Endothelial cell of umbilical vein (primary cell): ENCODE results near the gene DMBX1. TPM values are rescaled to one million over a fixed set of nuclear protein-coding genes. Genes with fewer than 3 reads are reported as not detected.

Source experiments
- BruUV-seq: library from RNA; stranded (reverse); fragments of 400-500 nt; replicated peaks from 2 replicates; lab custom pipeline; 2021; lab: Mats Ljungman, UMichigan
- CTCF ChIA-PET: fragments of 300-600, 350-600 bp; sonication (Branson Sonifier 250); formaldehyde crosslinking; loops from one replicate; lab custom pipeline; 2021; ENCODE audit warnings: antibody characterized with exemption, inconsistent platforms; lab: Charles Lee
- POLR2A ChIA-PET: fragments of 300-600, 350-600 bp; sonication (Branson Sonifier 250); formaldehyde crosslinking; loops from one replicate; lab custom pipeline; 2021; ENCODE audit warnings: antibody characterized with exemption, inconsistent platforms; lab: Charles Lee
- DNase-seq: peaks from one replicate; pipeline ENCODE4 v3.0.0-alpha.2; 2011; ENCODE audit warnings: low read depth, low spot score
- FAIRE-seq: peaks from 2 replicates; lab custom pipeline; 2011; peaks lifted over from hg19 to GRCh38; lab: Jason Lieb, UNC
- H2AFZ ChIP-seq: 2 replicates; pipeline ENCODE4 v1.6.0; 2012; ENCODE audit warnings: low read depth, low read length, control low read depth, inconsistent platforms
- H3K27ac ChIP-seq: 2 replicates; pipeline ENCODE4 v1.5.1; 2011; ENCODE audit warnings: low read depth, mild to moderate bottlenecking, control low read depth, low read length, moderate library complexity; ENCODE audit not compliant: insufficient read depth
- H3K27me3 ChIP-seq, 2 experiments: 2 replicates each; pipeline versions ENCODE4 v1.6.0 to v1.6.1; 2011; ENCODE audit warnings: low read length in 2 of 2, mixed read lengths in 1 of 2; ENCODE audit not compliant: control insufficient read depth in 2 of 2, insufficient read depth in 2 of 2
- H3K36me3 ChIP-seq, 2 experiments: 2 replicates in 1 of 2; 3 replicates in 1 of 2; pipeline ENCODE4 v1.5.1; 2011; ENCODE audit warnings: low read length in 2 of 2, mild to moderate bottlenecking in 1 of 2, moderate library complexity in 1 of 2; ENCODE audit not compliant: control insufficient read depth in 2 of 2, insufficient read depth in 2 of 2; ENCODE audit errors: extremely low read depth in 1 of 2
- H3K4me1 ChIP-seq: 3 replicates; pipeline ENCODE4 v1.5.1; 2011; ENCODE audit warnings: mild to moderate bottlenecking, low read length; ENCODE audit not compliant: control insufficient read depth, insufficient read depth; ENCODE audit errors: extremely low read depth
- H3K4me2 ChIP-seq: 2 replicates; pipeline ENCODE4 v1.6.1; 2011; ENCODE audit warnings: low read length, control low read depth, mixed read lengths; ENCODE audit not compliant: insufficient read depth
- H3K4me3 ChIP-seq, 3 experiments: fragments of 200-600 bp in 1 of 3; sonication (generic), shearing (Covaris generic) in 1 of 3; replicated peaks in 1 of 3; 2 replicates each; pipeline ENCODE4 v1.5.1; 2011 to 2016; ENCODE audit warnings: control low read depth in 3 of 3, low read length in 3 of 3, mild to moderate bottlenecking in 2 of 3, inconsistent platforms in 1 of 3, low read depth in 1 of 3, moderate library complexity in 1 of 3; ENCODE audit not compliant: insufficient read depth in 1 of 3
- H3K79me2 ChIP-seq: 2 replicates; pipeline ENCODE4 v1.6.0; 2012; ENCODE audit warnings: low read length, inconsistent platforms; ENCODE audit not compliant: control insufficient read depth, insufficient read depth
- H3K9ac ChIP-seq: replicated peaks from 2 replicates; pipeline ENCODE3; 2011; ENCODE audit warnings: low read length, control low read depth; ENCODE audit not compliant: insufficient read depth; ENCODE audit errors: extremely low read depth
- H3K9me1 ChIP-seq: replicated peaks from 3 replicates; pipeline ENCODE4 v1.6.0; 2011; ENCODE audit warnings: mild to moderate bottlenecking, low read length; ENCODE audit not compliant: control insufficient read depth, insufficient read depth; ENCODE audit errors: extremely low read depth
- H3K9me3 ChIP-seq: replicated peaks from 2 replicates; pipeline ENCODE4 v1.5.1; 2012; ENCODE audit warnings: low read length, inconsistent platforms; ENCODE audit not compliant: control insufficient read depth, insufficient read depth
- H4K20me1 ChIP-seq: replicated peaks from 2 replicates; pipeline ENCODE3; 2011; ENCODE audit warnings: mild to moderate bottlenecking, low read length; ENCODE audit not compliant: control insufficient read depth, insufficient read depth; ENCODE audit errors: extremely low read depth
- EZH2 ChIP-seq: IDR thresholded peaks from 2 replicates; pipeline ENCODE4 v1.6.1; 2012; ENCODE audit warnings: borderline replicate concordance, low read depth, mild to moderate bottlenecking, moderate library complexity, low read length, inconsistent platforms; ENCODE audit not compliant: severe bottlenecking
- FOS ChIP-seq: IDR thresholded peaks from 2 replicates; pipeline ENCODE4 v1.6.1; 2011; ENCODE audit warnings: mild to moderate bottlenecking, low read length, moderate library complexity, borderline replicate concordance; ENCODE audit not compliant: insufficient read depth
- GATA2 ChIP-seq: IDR thresholded peaks from 2 replicates; pipeline ENCODE4 v1.7.0; 2011; ENCODE audit warnings: low read depth, mild to moderate bottlenecking, moderate library complexity, mixed read lengths, low read length; ENCODE audit not compliant: insufficient read length, insufficient read depth
- JUN ChIP-seq: IDR thresholded peaks from 2 replicates; pipeline ENCODE4 v1.6.1; 2011; ENCODE audit warnings: borderline replicate concordance, low read depth; ENCODE audit not compliant: insufficient read length, insufficient read depth
- MYC ChIP-seq: IDR thresholded peaks from one replicate; pipeline ENCODE4 v1.6.1; 2011; ENCODE audit warnings: mild to moderate bottlenecking, low read depth, low read length
- POLR2A ChIP-seq: IDR thresholded peaks from 2 replicates; pipeline ENCODE4 v1.6.1; 2012; ENCODE audit warnings: low read depth, mild to moderate bottlenecking, control low read depth, low read length
- POLR2AphosphoS5 ChIP-seq: IDR thresholded peaks from 2 replicates; pipeline ENCODE4 v1.6.1; 2012; ENCODE audit warnings: low read depth, mild to moderate bottlenecking, control low read depth, low read length, moderate library complexity; ENCODE audit not compliant: insufficient read depth
- dilution Hi-C: fragments of 300-500 bp; cut with MboI; formaldehyde crosslinking; loops from one replicate; pipeline ENCODE4 v1.15.0; 2019; ENCODE audit warnings: low sequenced_read_pairs; ENCODE audit not compliant: extremely low pct_ligation_motif_present
- intact Hi-C: fragments of 100-400 bp; cut with micrococcal nuclease; formaldehyde crosslinking; loops from one replicate; pipeline ENCODE4 v1.10.0; 2022
- polyA plus RNA-seq, 4 experiments: library from polyadenylated mRNA; depleted of rRNA in 3 of 4; stranded (reverse) in 3 of 4; unstranded in 1 of 4; fragments of >200 nt; gene quantifications; 2 replicates each; pipeline versions ENCODE4 v1.2.1 to v1.2.3, GENCODE V29; 2011 to 2012; ENCODE audit warnings: missing spikeins in 1 of 4
- total RNA-seq: library from RNA; stranded (reverse); gene quantifications from 2 replicates; pipeline ENCODE4 v1.2.3, GENCODE V29; 2021
- TF ChIP-seq, protein P1 (sequence below): IDR thresholded peaks from 2 replicates; pipeline ENCODE4 v1.6.1; 2011; ENCODE audit not compliant: insufficient read depth, insufficient read length
- TF ChIP-seq, protein P2 (sequence below), 2 donors: IDR thresholded peaks; 1 replicate in 1 of 2; 2 replicates in 1 of 2; pipeline ENCODE4 v1.5.1; 2011; ENCODE audit warnings: low read length in 2 of 2, mild to moderate bottlenecking in 2 of 2, moderate library complexity in 2 of 2, control low read depth in 1 of 2, inconsistent platforms in 1 of 2, low read depth in 1 of 2; ENCODE audit not compliant: insufficient read depth in 1 of 2; ENCODE audit errors: extremely low read depth in 1 of 2

The DMBX1 gene
- total and polyA plus RNA-seq, 2 donors (not counting 3 experiments of a cell fraction or from before 2014, with no cell fraction given) = not detected

DNA sequence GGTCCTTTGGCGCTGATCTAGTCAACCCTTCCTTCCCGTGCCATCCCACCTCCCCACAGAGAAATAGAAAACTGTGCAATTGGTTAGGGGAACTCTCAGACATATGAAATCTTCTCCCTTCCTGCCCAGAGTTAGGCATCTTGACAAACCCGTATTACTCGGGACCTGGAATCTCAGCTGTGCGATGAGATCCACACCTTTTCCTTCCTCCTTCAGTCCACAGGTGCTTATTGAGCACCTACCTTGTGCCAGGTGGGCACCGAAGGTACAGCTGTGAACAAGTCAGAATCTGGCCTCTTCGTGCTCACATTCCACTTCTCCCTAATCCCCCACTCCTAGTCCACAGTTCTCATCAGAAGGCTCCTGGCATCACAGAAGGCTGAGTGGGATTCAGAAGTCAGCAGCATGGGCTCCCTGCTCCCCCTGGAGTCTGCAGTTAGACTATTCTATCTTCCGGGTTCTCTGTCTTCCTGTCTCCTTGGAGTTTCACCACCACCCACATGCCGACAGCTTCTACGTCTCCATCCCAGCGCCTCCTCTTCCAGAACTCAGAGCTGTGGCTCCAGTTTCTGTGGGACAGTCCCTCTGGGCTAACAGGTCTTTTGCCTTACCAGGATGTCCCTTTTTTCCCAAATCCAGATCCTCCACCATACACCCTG is 38.8 kb downstream of the DMBX1 start:
- ChIA-PET CTCF (interaction anchor here (1.4 to 6.5 kb wide), 11 partner anchors 20 to 200 kb away, joined by 5 to 165 read pairs (median 9); no protein-coding TSS in a partner anchor), POLR2A (no interaction called here)
- no peak for DNase-seq
- FAIRE-seq = no peak
- peaks cover under 1% of the 10 kb centered on the region for H3K4me1 ChIP-seq
- peaks cover 46 to 51% of the 10 kb centered on the region in 2 experiments for H3K27me3 ChIP-seq
- no peaks in the 10 kb centered on the region for H3K79me2 ChIP-seq
- no peak overlapping the region for H3K4me2 ChIP-seq
- H3K27ac ChIP-seq = no peak overlapping the region
- dilution Hi-C loops (no loop called here), intact Hi-C loops (loop anchor here (1.0 kb wide), 4 partner anchors 51 to 122 kb away; no protein-coding TSS in a partner anchor)
- BruUV-seq = no TSS peak
- no peak overlapping the region for H2AFZ ChIP-seq
- H3K9me3 ChIP-seq = no peaks in the 10 kb centered on the region
- H3K36me3 ChIP-seq = no peaks in the 10 kb centered on the region
- H3K4me3 ChIP-seq = no peak overlapping the region
- no peaks in the 10 kb centered on the region for H3K9me1 ChIP-seq
- H3K9ac ChIP-seq = no peak overlapping the region
- TF ChIP-seq MYC = no peak
- TF ChIP-seq, protein P1, sequence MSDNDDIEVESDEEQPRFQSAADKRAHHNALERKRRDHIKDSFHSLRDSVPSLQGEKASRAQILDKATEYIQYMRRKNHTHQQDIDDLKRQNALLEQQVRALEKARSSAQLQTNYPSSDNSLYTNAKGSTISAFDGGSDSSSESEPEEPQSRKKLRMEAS = no peak
- TF ChIP-seq EZH2 = no peak
- no peak for TF ChIP-seq FOS
- TF ChIP-seq GATA2 = no peak
- no peak for TF ChIP-seq POLR2AphosphoS5
- TF ChIP-seq POLR2A = no peak
- no peak for TF ChIP-seq JUN
- TF ChIP-seq, protein P2, sequence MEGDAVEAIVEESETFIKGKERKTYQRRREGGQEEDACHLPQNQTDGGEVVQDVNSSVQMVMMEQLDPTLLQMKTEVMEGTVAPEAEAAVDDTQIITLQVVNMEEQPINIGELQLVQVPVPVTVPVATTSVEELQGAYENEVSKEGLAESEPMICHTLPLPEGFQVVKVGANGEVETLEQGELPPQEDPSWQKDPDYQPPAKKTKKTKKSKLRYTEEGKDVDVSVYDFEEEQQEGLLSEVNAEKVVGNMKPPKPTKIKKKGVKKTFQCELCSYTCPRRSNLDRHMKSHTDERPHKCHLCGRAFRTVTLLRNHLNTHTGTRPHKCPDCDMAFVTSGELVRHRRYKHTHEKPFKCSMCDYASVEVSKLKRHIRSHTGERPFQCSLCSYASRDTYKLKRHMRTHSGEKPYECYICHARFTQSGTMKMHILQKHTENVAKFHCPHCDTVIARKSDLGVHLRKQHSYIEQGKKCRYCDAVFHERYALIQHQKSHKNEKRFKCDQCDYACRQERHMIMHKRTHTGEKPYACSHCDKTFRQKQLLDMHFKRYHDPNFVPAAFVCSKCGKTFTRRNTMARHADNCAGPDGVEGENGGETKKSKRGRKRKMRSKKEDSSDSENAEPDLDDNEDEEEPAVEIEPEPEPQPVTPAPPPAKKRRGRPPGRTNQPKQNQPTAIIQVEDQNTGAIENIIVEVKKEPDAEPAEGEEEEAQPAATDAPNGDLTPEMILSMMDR (IDR thresholded peaks at IDR 0.05; ENCODE audit: extremely low read depth in 1 of 2, insufficient read depth in 1 of 2, low read depth in 1 of 2, low read length in 2 of 2) = no peak
- H4K20me1 ChIP-seq = no peaks in the 10 kb centered on the region
